ENCODE measurements around the gene SLC38A10.

SLC38A10 gene

GRCh38 chr17:81331527-81332043 is 36.5 kb upstream of the SLC38A10 start:
- Histone ChIP-seq H3K4me1 (ENCODE audit: control insufficient read depth, low read length) (no peaks in the 10 kb centered on the region), H3K36me3 (ENCODE audit: control insufficient read depth, low read length) (no peaks in the 10 kb centered on the region), H3K27me3 (ENCODE audit: control insufficient read depth, low read length) (no peaks in the 10 kb centered on the region; the same call in 1 of the 2 replicates), H3K9me2 (replicated peaks; ENCODE audit: control insufficient read depth, low read length) (no peaks in the 10 kb centered on the region), H3K4me2 (ENCODE audit: low read length) (no peak overlapping the region), H3K9me3 (ENCODE audit: control insufficient read depth, insufficient read depth, low read length) (no peaks in the 10 kb centered on the region), H3F3A (ENCODE audit: control insufficient read depth, insufficient read depth) (no peaks in the 10 kb centered on the region), H4K20me1 (ENCODE audit: control insufficient read depth, insufficient read depth, low read depth, low read length) (no peaks in the 10 kb centered on the region), H3K79me2 (ENCODE audit: control insufficient read depth, low read length) (no peaks in the 10 kb centered on the region), H3K4me3 (ENCODE audit: low read length) (no peak overlapping the region), H3K27ac (ENCODE audit: low read depth, low read length) (no peak overlapping the region)
- no peak for TF ChIP-seq CTCF (IDR thresholded peaks at IDR 0.05; ENCODE audit: low read depth, low read length, poor library complexity, severe bottlenecking)
- no peak for TF ChIP-seq EZH2phosphoT487 (IDR thresholded peaks at IDR 0.05; ENCODE audit: borderline replicate concordance, low read length)

GRCh38 chr17:81330884-81331245 is 35.8 kb upstream of the SLC38A10 start:
- H3K79me2 ChIP-seq (ENCODE audit: control insufficient read depth, low read length), result no peaks in the 10 kb centered on the region
- no peaks in the 10 kb centered on the region for H3F3A ChIP-seq (ENCODE audit: control insufficient read depth, insufficient read depth)
- TF ChIP-seq CTCF (IDR thresholded peaks at IDR 0.05; ENCODE audit: low read depth, low read length, poor library complexity, severe bottlenecking), result no peak
- TF ChIP-seq EZH2phosphoT487 (IDR thresholded peaks at IDR 0.05; ENCODE audit: borderline replicate concordance, low read length), result no peak
- no peak overlapping the region for H3K27ac ChIP-seq (ENCODE audit: low read depth, low read length)
- no peaks in the 10 kb centered on the region for H3K36me3 ChIP-seq (ENCODE audit: control insufficient read depth, low read length)
- H4K20me1 ChIP-seq (ENCODE audit: control insufficient read depth, insufficient read depth, low read depth, low read length), result no peaks in the 10 kb centered on the region
- H3K4me3 ChIP-seq (ENCODE audit: low read length), result no peak overlapping the region
- no peaks in the 10 kb centered on the region for H3K9me2 ChIP-seq (replicated peaks; ENCODE audit: control insufficient read depth, low read length)
- H3K4me1 ChIP-seq (ENCODE audit: control insufficient read depth, low read length), result no peaks in the 10 kb centered on the region
- H3K4me2 ChIP-seq (ENCODE audit: low read length), result no peak overlapping the region
- no peaks in the 10 kb centered on the region; the same call in 1 of the 2 replicates for H3K27me3 ChIP-seq (ENCODE audit: control insufficient read depth, low read length)
- no peaks in the 10 kb centered on the region for H3K9me3 ChIP-seq (ENCODE audit: control insufficient read depth, insufficient read depth, low read length)

GRCh38 chr17:81329927-81330883 is 35.1 kb upstream of the SLC38A10 start:
- Histone ChIP-seq H3K4me3 (ENCODE audit: low read length) (no peak overlapping the region), H3K27ac (ENCODE audit: low read depth, low read length) (no peak overlapping the region), H3K9me3 (ENCODE audit: control insufficient read depth, insufficient read depth, low read length) (no peaks in the 10 kb centered on the region), H3K79me2 (ENCODE audit: control insufficient read depth, low read length) (no peaks in the 10 kb centered on the region), H3K9me2 (replicated peaks; ENCODE audit: control insufficient read depth, low read length) (no peaks in the 10 kb centered on the region), H4K20me1 (ENCODE audit: control insufficient read depth, insufficient read depth, low read depth, low read length) (no peaks in the 10 kb centered on the region), H3K36me3 (ENCODE audit: control insufficient read depth, low read length) (no peaks in the 10 kb centered on the region), H3F3A (ENCODE audit: control insufficient read depth, insufficient read depth) (no peaks in the 10 kb centered on the region), H3K4me1 (ENCODE audit: control insufficient read depth, low read length) (no peaks in the 10 kb centered on the region), H3K4me2 (ENCODE audit: low read length) (no peak overlapping the region), H3K27me3 (ENCODE audit: control insufficient read depth, low read length) (no peaks in the 10 kb centered on the region; the same call in 1 of the 2 replicates)
- TF ChIP-seq EZH2phosphoT487 (IDR thresholded peaks at IDR 0.05; ENCODE audit: borderline replicate concordance, low read length) (no peak), CTCF (IDR thresholded peaks at IDR 0.05; ENCODE audit: low read depth, low read length, poor library complexity, severe bottlenecking) (no peak)
